Occipital lobe (tissue), 2 donors: ENCODE measurements around the gene A4GALT. TPM values are rescaled to one million over a fixed set of nuclear protein-coding genes. Genes with fewer than 3 reads are reported as not detected.

ENCODE experiments used
- DNase-seq: peaks from one replicate; lab custom pipeline; 2025; lab: John Stamatoyannopoulos, UW
- total RNA-seq: library from RNA; depleted of rRNA; stranded (reverse); fragments of >200 nt; gene quantifications from one replicate; pipeline ENCODE4 v1.2.3, GENCODE V29; 2014

A4GALT gene
- total RNA-seq, 1 donor from 2014 or later = 0.31 TPM

DNA sequence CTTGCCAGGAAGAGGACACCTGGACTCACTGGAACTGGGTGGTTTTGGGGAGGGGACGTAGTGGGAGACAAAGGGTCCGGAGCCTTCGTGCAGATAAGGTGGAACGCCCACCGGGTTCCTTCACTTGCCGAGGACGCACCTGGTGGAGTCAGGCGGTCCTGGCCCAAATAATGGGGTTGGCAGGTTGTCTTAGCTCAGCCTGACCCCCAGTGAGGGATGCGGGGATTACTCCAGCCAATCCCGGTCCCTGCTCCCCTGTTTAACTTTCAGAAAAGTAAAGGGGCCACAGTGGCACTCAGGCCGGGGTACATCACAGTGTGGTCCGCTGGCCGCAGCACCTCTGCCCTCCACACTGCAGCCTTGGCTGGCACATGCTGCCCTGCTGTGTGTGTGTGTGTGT, 18.0 kb downstream of the A4GALT start:
- DNase-seq = no peak

GRCh38 chr22:42701694-42702093, 19.0 kb downstream of the A4GALT start:
- no peak for DNase-seq

- DNase-seq = no peak
These were observed 19.8 kb downstream of the A4GALT start for GRCh38 chr22:42700901-42701300.

GRCh38 chr22:42700355-42700754, 20.3 kb downstream of the A4GALT start:
- no peak for DNase-seq

GRCh38 chr22:42699976-42700352, 20.7 kb downstream of the A4GALT start:
- DNase-seq = no peak

- no peak for DNase-seq
These were observed 21.2 kb downstream of the A4GALT start for GRCh38 chr22:42699281-42699975.

DNA sequence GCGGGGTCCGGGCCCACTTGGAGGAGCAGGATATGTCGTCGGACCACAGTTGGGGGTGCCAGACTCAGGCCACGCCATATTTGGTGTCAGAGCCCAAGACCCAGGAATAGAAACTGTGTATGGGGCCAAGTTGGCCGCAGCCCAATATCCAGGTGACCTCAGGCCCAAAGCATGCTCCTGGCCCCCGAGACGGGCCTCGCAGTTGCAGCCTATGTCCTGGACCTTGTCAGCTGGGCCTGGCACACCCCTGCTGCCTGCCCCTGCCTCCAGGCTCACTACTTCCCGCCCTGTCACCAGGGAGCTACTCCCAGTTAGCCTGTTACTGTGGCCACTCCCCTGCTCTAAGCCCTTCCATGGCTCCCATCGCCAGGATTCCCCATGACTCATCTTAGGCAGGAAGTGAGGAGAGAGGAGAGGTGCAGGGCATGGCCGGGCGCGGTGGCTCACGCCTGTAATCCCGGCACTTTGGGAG, 23.1 kb downstream of the A4GALT start:
- DNase-seq = no peak

DNA sequence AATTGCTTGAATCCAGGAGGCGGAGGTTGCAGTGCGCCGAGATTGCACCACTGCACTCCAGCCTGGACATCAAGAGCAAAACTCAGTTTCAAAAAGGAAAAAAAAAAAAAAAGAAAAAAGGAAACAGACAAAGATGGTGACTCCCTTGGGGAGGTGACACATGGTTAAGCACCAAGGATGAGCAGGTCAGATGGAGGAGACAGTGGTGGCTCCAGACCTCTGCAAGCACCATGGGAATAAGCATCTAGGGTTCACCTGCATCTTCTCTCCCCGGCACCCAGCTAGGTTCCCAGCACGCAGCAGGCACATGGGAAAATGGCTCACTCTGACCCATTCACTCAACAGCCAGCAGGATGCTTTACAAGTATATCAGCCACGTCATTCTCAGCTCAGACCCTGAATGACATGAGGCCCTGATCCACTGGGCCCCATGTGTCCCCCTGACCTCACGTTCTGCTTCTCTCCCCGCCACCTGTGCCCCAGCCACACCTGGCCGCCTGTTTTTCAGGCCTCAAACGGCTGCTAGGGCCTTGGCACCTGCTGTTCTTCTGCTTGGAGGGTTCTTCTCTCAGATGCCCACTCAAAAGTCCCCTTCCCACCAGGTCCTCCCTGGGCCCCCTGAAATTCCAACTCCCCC, 24.2 kb downstream of the A4GALT start:
- no peak for DNase-seq

- no peak for DNase-seq
These were observed 25.4 kb downstream of the A4GALT start for GRCh38 chr22:42695294-42695693.

DNA sequence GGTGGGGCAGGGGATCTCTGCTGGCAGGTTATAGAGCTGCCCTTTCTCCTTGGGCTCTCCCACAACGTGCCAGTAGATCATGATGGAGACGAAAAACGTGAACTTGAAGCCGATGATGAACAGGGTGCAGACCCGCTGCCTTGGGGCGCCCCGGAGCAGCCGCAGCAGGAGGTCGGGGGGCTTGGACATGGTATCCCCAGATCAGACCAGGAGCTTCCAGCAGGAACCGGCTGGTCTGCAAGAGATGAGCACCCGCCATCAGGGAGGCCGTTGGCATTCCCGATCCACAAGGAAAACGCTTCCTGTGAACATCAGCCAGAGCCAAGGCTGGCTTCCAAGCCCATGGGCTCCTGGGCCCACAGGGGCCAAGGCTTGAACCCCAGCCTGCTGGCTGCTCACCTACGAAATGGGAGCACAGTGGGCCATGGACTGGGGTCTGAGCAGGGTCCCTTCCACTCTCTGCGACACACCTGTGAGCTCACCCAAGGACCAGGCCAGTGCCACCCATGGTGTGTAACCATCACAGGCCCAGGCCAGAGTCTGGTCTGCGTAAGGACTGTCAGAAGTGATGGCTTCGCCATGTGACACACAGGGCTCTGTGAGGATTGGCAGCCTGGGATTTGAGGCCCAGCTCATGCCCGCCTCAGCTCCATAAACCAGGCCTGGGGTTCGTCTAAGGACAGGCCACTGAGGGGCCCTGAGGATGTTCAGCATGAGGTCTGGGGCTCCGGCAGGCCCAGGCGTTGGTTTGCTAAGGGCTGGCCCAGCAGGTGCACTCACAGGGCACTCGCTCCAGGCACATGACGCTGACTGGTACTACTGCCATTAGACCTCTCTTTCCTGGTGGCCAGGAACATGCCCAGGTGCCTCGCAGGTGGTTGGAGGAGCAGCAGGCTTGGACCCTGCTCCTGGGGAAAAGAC, 26.6 kb downstream of the A4GALT start:
- no peak for DNase-seq

DNA sequence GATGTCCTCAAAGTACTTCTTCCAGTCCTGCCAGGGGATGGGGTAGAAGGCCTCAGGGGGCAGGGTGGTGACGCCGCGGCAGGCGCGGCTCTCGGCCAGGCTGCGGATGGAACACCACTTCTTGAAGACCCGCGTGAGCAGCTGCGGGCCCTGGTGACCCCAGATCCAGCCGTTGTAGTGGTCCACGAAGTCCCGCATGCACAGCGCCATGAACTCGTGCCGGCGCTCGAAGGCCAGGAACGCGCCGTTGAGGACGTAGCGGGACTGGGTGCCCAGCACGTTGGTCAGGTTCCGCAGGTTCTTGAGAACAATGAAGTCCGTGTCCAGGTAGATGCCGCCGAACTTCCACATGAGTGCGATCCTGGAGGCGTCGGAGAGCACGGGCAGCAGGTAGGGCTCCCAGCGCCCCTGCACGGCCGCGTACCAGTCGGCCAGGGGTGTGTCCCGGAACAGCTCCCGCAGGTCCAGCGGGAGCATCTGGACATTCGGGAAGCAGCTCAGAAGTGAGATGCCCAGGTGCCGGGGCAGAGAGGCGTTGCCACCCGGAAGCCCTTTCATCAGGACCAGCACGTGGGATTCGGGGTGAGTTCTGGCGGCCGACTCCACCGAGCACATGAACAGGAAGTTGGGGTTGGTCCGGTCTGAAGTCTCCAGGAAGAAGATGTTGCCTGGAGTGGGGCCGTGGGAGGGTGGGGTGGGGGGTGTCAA, 27.5 kb downstream of the A4GALT start:
- no peak for DNase-seq

- no peak for DNase-seq
These were observed 28.2 kb downstream of the A4GALT start for GRCh38 chr22:42692239-42693054.

- no peak for DNase-seq
These were observed 29.2 kb downstream of the A4GALT start for GRCh38 chr22:42691440-42691839.

- DNase-seq = peak; percentile 17
These were observed 32.1 kb downstream of the A4GALT start for GRCh38 chr22:42688241-42689211.

GRCh38 chr22:42686756-42687491, 33.7 kb downstream of the A4GALT start:
- no peak for DNase-seq

DNA sequence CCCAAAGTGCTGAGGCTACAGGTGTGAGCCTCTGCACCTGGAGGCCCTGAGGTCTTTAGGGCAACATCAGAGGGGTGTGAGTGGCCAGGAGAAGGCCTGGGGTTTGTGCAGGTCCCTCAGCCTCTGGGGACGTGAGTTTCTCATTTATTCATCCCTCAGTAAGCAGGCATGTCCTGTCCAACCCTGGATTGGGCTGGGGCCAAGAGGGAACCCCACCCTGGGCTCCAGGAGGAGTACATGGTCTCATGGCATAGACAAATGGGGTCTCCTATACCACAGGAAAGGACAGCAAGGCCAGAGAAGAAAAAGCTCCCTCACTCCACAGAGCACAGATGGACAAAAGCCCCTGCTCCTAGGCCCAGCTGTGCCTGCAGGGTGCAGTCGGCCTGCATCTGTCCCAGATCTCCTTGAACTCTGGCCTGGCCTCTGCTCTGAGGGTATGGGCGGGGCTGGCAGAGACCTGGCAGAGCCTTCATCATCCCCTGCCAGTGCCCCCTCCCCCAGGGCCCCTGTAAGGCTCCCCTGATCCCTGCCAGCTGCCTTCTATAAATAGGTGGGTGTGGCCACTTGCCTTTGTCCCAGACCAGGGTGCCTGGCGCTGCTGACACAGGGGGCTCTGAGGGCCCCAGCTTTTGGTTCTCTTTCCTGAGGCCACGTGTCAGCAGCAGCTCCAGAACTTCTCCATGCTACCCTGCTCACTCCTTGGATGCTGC, 34.6 kb downstream of the A4GALT start:
- DNase-seq = no peak

- DNase-seq = no peak
These were observed 36.0 kb downstream of the A4GALT start for GRCh38 chr22:42684462-42685195.
